ENCODE results near the gene ZDHHC11.
"Not testable (repeated sequence)": the region's sequence is repeated elsewhere in the genome, so short reads cannot be mapped to it uniquely, and the experiment has no call there.

Gene ZDHHC11

DNA sequence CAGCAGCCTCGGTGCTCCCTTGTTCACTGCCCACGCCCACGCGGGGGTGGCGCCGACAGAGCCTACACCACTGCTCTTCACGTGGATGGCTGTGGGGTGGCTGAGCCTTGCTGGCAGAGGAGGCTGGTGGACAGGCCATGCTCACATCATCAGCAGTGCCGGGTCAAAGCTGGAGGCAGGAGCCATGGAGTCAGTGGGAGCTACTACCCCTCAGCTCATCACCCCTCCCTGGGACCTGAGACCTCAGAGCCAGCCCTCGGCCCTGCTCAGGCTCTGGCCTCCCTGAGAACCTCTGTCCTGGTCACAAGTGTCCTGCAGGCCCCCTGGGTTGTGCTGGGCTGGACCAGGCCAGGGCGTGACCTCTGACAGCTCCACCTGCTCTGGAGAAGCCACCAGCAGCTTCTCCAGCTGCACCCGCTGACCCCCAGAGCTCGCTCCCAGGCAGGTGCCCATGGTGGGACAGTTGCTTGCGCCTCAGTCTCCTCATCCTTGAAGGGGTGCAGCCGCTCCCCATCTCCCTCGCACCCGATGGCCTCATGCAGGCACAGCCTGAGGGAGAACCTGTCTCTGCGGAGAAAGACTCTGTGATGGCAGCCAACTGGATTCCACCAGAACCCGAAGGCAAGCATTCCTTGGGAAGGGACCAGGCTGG, 75.8 kb downstream of the ZDHHC11 start:
- H4K12ac ChIP-seq (ENCODE audit: low read depth, low read length); H3K36me3 ChIP-seq (ENCODE audit: control insufficient read depth in 1 of 2, insufficient read depth in 2 of 2, low read length in 2 of 2); H4K91ac ChIP-seq (ENCODE audit: low read depth, low read length); H3K4ac ChIP-seq (ENCODE audit: low read depth, low read length); H3K18ac ChIP-seq (ENCODE audit: low read length); H2AK5ac ChIP-seq (ENCODE audit: low read length); H3K79me2 ChIP-seq (ENCODE audit: control insufficient read depth, insufficient read depth, low read length, poor library complexity); H3K27me3 ChIP-seq (ENCODE audit: insufficient read depth, low read length); H2BK12ac ChIP-seq (ENCODE audit: low read length); H2AFZ ChIP-seq (ENCODE audit: insufficient read depth, low read length, poor library complexity); H3K4me3 ChIP-seq (ENCODE audit: low read depth, low read length); H3K79me1 ChIP-seq (ENCODE audit: low read length); H2BK120ac ChIP-seq (ENCODE audit: insufficient read depth, low read length, poor library complexity); H3K9me3 ChIP-seq (ENCODE audit: insufficient read depth, low read depth, low read length); H3K9ac ChIP-seq (ENCODE audit: low read length); H4K8ac ChIP-seq (ENCODE audit: low read depth, low read length); DNase-seq; H2BK5ac ChIP-seq (ENCODE audit: low read depth, low read length, poor library complexity); H3K4me1 ChIP-seq (ENCODE audit: control insufficient read depth in 1 of 2, insufficient read depth in 2 of 2, low read length in 2 of 2); H3K27ac ChIP-seq (ENCODE audit: low read depth, low read length); H3K23ac ChIP-seq (ENCODE audit: low read length); H3K4me2 ChIP-seq (ENCODE audit: low read length); H3K14ac ChIP-seq (ENCODE audit: low read length): not testable (repeated sequence)
- WGBS (ENCODE audit: extremely low coverage, insufficient coverage, insufficient read length) = no CpG with 5 or more reads among the region's 18 CpGs

DNA sequence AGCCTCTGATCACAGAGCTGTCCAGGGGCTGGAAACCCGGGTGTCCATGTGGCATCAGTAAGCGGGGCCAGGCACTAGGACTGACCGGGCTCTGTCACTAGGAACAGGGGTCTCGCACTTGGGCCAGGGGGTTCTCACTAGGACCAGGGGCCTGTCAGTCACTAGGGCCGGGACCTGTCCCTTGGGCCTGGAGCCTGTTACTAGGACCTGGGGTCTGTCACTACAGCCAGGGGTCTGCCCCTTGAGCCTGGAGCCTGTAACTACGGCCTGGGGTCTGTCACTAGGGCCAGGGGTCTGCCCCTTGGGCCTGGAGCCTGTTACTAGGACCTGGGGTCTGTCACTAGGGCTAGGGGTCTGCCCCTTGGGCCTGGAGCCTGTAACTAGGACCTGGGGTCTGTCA, 76.5 kb downstream of the ZDHHC11 start:
- not testable (repeated sequence) for H2BK5ac ChIP-seq (ENCODE audit: low read depth, low read length, poor library complexity); H3K23ac ChIP-seq (ENCODE audit: low read length); H2BK120ac ChIP-seq (ENCODE audit: insufficient read depth, low read length, poor library complexity); H2BK12ac ChIP-seq (ENCODE audit: low read length); H3K4me3 ChIP-seq (ENCODE audit: low read depth, low read length); H3K79me2 ChIP-seq (ENCODE audit: control insufficient read depth, insufficient read depth, low read length, poor library complexity); H2AK5ac ChIP-seq (ENCODE audit: low read length); H3K14ac ChIP-seq (ENCODE audit: low read length); H3K79me1 ChIP-seq (ENCODE audit: low read length); DNase-seq; H3K27ac ChIP-seq (ENCODE audit: low read depth, low read length); H2AFZ ChIP-seq (ENCODE audit: insufficient read depth, low read length, poor library complexity); H3K4ac ChIP-seq (ENCODE audit: low read depth, low read length); H3K18ac ChIP-seq (ENCODE audit: low read length); H3K9ac ChIP-seq (ENCODE audit: low read length); H4K8ac ChIP-seq (ENCODE audit: low read depth, low read length); H4K12ac ChIP-seq (ENCODE audit: low read depth, low read length); H3K27me3 ChIP-seq (ENCODE audit: insufficient read depth, low read length); H3K4me2 ChIP-seq (ENCODE audit: low read length); H3K36me3 ChIP-seq (ENCODE audit: control insufficient read depth in 1 of 2, insufficient read depth in 2 of 2, low read length in 2 of 2); H4K91ac ChIP-seq (ENCODE audit: low read depth, low read length); H3K9me3 ChIP-seq (ENCODE audit: insufficient read depth, low read depth, low read length); H3K4me1 ChIP-seq (ENCODE audit: control insufficient read depth in 1 of 2, insufficient read depth in 2 of 2, low read length in 2 of 2)
- no CpG with 5 or more reads among the region's 6 CpGs for WGBS (ENCODE audit: extremely low coverage, insufficient coverage, insufficient read length)

DNA sequence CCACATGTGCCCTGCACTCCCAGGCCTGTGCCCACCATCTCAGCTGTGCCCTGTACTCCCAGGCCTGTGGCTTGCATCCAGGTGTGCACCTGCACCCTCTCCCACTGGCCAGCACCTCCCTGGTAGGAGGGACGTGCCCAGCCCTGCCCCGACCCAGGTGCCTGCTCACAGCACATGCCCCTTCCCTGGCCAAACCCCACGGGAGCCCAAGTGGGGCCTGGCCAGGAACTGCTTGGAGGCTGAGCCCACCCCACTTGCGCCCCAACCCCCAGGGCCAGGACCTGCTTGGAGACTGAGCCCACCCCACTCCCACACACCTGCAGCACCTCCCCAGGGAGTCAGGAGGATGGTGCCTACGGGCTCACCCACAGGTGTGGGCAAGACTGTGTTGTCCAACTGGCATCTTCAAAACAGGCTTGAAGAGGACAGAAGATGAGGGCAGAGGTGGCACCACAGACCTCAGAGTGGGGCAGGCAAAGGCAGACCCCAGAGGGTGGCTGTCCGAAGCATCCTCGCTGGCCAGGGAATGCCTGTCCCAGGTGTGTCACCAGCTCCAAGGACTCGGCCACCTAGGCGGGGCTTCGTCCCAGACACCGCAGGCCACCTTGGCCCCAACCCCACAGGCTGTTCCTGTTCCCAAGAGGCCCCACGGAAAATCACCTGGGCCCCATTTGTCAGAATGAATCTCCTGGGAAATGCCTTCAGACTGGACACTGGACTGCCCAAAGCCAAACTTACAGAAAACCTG, 77.1 kb downstream of the ZDHHC11 start:
- H3K4me1 ChIP-seq (ENCODE audit: control insufficient read depth in 1 of 2, insufficient read depth in 2 of 2, low read length in 2 of 2) = no peaks in the 10 kb centered on the region
- H3K18ac ChIP-seq (ENCODE audit: low read length) = no peak overlapping the region
- H3K4me2 ChIP-seq (ENCODE audit: low read length) = no peak overlapping the region
- H3K79me2 ChIP-seq (ENCODE audit: control insufficient read depth, insufficient read depth, low read length, poor library complexity) = no peaks in the 10 kb centered on the region
- no peaks in the 10 kb centered on the region for H3K79me1 ChIP-seq (ENCODE audit: low read length)
- H3K14ac ChIP-seq (ENCODE audit: low read length) = no peak overlapping the region
- no peak overlapping the region for H2AFZ ChIP-seq (ENCODE audit: insufficient read depth, low read length, poor library complexity)
- H2BK5ac ChIP-seq (ENCODE audit: low read depth, low read length, poor library complexity) = no peak overlapping the region
- H2BK120ac ChIP-seq (ENCODE audit: insufficient read depth, low read length, poor library complexity) = no peak overlapping the region
- H3K4ac ChIP-seq (ENCODE audit: low read depth, low read length) = no peak overlapping the region
- H4K91ac ChIP-seq (ENCODE audit: low read depth, low read length) = no peak overlapping the region
- H4K8ac ChIP-seq (ENCODE audit: low read depth, low read length) = no peak overlapping the region
- no CpG with 5 or more reads among the region's 12 CpGs for WGBS (ENCODE audit: extremely low coverage, insufficient coverage, insufficient read length)
- peak overlapping the region; percentile 27 for H3K4me3 ChIP-seq (ENCODE audit: low read depth, low read length)
- H3K27ac ChIP-seq (ENCODE audit: low read depth, low read length) = no peak overlapping the region
- no peaks in the 10 kb centered on the region for H3K36me3 ChIP-seq (ENCODE audit: control insufficient read depth in 1 of 2, insufficient read depth in 2 of 2, low read length in 2 of 2)
- no peaks in the 10 kb centered on the region for H3K27me3 ChIP-seq (ENCODE audit: insufficient read depth, low read length)
- no peak overlapping the region for H2AK5ac ChIP-seq (ENCODE audit: low read length)
- no peak for DNase-seq
- no peak overlapping the region for H3K23ac ChIP-seq (ENCODE audit: low read length)
- no peak overlapping the region for H4K12ac ChIP-seq (ENCODE audit: low read depth, low read length)
- no peak overlapping the region for H3K9ac ChIP-seq (ENCODE audit: low read length)
- no peak overlapping the region for H2BK12ac ChIP-seq (ENCODE audit: low read length)
- peaks cover 4% of the 10 kb centered on the region for H3K9me3 ChIP-seq (ENCODE audit: insufficient read depth, low read depth, low read length)

DNA sequence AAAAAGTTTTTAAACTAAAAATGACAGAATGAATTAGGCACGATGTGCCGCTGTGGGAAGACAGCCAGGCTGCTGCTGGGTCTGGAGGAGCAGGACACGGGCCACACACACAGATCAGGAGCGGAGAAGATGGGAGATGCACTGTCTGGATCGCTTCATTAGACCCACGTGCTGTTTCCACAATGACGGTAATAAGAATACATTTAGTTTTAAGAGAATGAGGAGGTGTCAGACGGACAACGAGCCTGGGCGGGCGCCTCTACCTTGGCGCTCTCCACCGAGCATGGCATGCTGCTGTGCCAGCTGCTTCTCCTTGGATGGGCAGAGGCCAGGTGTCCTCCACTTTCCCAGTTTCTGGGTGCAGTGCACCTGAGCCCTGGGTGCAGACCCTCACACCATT, 77.9 kb downstream of the ZDHHC11 start:
- not testable (repeated sequence) for H2AFZ ChIP-seq (ENCODE audit: insufficient read depth, low read length, poor library complexity); H2AK5ac ChIP-seq (ENCODE audit: low read length); H3K36me3 ChIP-seq (ENCODE audit: control insufficient read depth in 1 of 2, insufficient read depth in 2 of 2, low read length in 2 of 2); H3K79me2 ChIP-seq (ENCODE audit: control insufficient read depth, insufficient read depth, low read length, poor library complexity); H3K79me1 ChIP-seq (ENCODE audit: low read length); H3K4me3 ChIP-seq (ENCODE audit: low read depth, low read length); H2BK12ac ChIP-seq (ENCODE audit: low read length); H4K91ac ChIP-seq (ENCODE audit: low read depth, low read length); H4K8ac ChIP-seq (ENCODE audit: low read depth, low read length); H2BK120ac ChIP-seq (ENCODE audit: insufficient read depth, low read length, poor library complexity); H3K23ac ChIP-seq (ENCODE audit: low read length); DNase-seq; H3K4me1 ChIP-seq (ENCODE audit: control insufficient read depth in 1 of 2, insufficient read depth in 2 of 2, low read length in 2 of 2); H3K9me3 ChIP-seq (ENCODE audit: insufficient read depth, low read depth, low read length); H3K18ac ChIP-seq (ENCODE audit: low read length); H3K27ac ChIP-seq (ENCODE audit: low read depth, low read length); H3K14ac ChIP-seq (ENCODE audit: low read length); H2BK5ac ChIP-seq (ENCODE audit: low read depth, low read length, poor library complexity); H3K27me3 ChIP-seq (ENCODE audit: insufficient read depth, low read length); H3K4ac ChIP-seq (ENCODE audit: low read depth, low read length); H3K9ac ChIP-seq (ENCODE audit: low read length); H4K12ac ChIP-seq (ENCODE audit: low read depth, low read length); H3K4me2 ChIP-seq (ENCODE audit: low read length)
- no CpG with 5 or more reads among the region's 13 CpGs for WGBS (ENCODE audit: extremely low coverage, insufficient coverage, insufficient read length)
